Natural killer cell (primary cell): ENCODE data around the gene DEPDC1B. TPM values are rescaled to one million over a fixed set of nuclear protein-coding genes. Genes with fewer than 3 reads are reported as not detected.

Experiments used
- ATAC-seq, 3 donors: fragments of 150-1000 bp in 2 of 3; fragments of 200-7000 bp in 1 of 3; cut with Tn5 transposase; 1 replicate in 1 of 3; 2 replicates in 2 of 3; pipeline ENCODE4 v1.10.0; 2021; ENCODE audit warnings: mild to moderate bottlenecking in 2 of 3, moderate library complexity in 2 of 3
- DNase-seq, 2 donors: peaks; one replicate each; pipeline versions ENCODE4 v3.0.0 to v3.0.0-alpha.2; 2013 to 2021; ENCODE audit warnings: mixed read lengths in 1 of 2
- H3K27ac ChIP-seq: one replicate; pipeline ENCODE4 v1.5.1; 2013; ENCODE audit warnings: mild to moderate bottlenecking, low read length
- H3K27me3 ChIP-seq: one replicate; pipeline ENCODE4 v1.6.1; 2013; ENCODE audit warnings: low read length; ENCODE audit not compliant: control insufficient read depth, insufficient read depth
- H3K36me3 ChIP-seq: one replicate; pipeline ENCODE4 v1.6.1; 2013; ENCODE audit warnings: low read length; ENCODE audit not compliant: control insufficient read depth, insufficient read depth
- H3K4me1 ChIP-seq: one replicate; pipeline ENCODE4 v1.6.1; 2013; ENCODE audit warnings: low read length; ENCODE audit not compliant: control insufficient read depth, insufficient read depth
- H3K4me3 ChIP-seq: one replicate; pipeline ENCODE4 v1.5.1; 2013; ENCODE audit warnings: low read length
- H3K9me3 ChIP-seq: one replicate; pipeline ENCODE4 v1.6.1; 2013; ENCODE audit warnings: low read length; ENCODE audit not compliant: control insufficient read depth, insufficient read depth
- H3K27ac Mint-ChIP-seq, 2 donors: one replicate each; pipeline ENCODE4 v1.8.0; 2022; ENCODE audit warnings: mild to moderate bottlenecking in 2 of 2, mixed read lengths in 2 of 2, moderate library complexity in 1 of 2
- H3K27me3 Mint-ChIP-seq, 2 donors: one replicate each; pipeline ENCODE4 v1.8.0; 2022; ENCODE audit warnings: low read depth in 2 of 2, mixed read lengths in 2 of 2
- H3K36me3 Mint-ChIP-seq: one replicate; pipeline ENCODE4 v1.8.0; 2022; ENCODE audit warnings: mixed read lengths
- H3K4me1 Mint-ChIP-seq, 2 donors: one replicate each; pipeline ENCODE4 v1.8.0; 2022; ENCODE audit warnings: mixed read lengths in 2 of 2
- H3K4me3 Mint-ChIP-seq: one replicate; pipeline ENCODE4 v1.8.0; 2022; ENCODE audit warnings: mild to moderate bottlenecking, moderate library complexity, mixed read lengths
- H3K9me3 Mint-ChIP-seq, 2 donors: one replicate each; pipeline ENCODE4 v1.8.0; 2022; ENCODE audit warnings: mixed read lengths in 2 of 2
- CTCF ChIP-seq: fragments of 200-600 bp; IDR thresholded peaks from one replicate; pipeline ENCODE4 v1.8.0; 2022; ENCODE audit warnings: antibody characterized with exemption
- WGBS: methylation state at CpG from one replicate; pipeline ENCODE4 v1.1.7; 2013; ENCODE audit warnings: missing lambda C conversion rate; ENCODE audit not compliant: insufficient coverage; 5-methylcytosine and 5-hydroxymethylcytosine counted together
- intact Hi-C: fragments of 100-400 bp; cut with micrococcal nuclease; formaldehyde crosslinking; loops from one replicate; pipeline ENCODE4 v1.14.2; 2022
- total RNA-seq, 4 donors: library from RNA; stranded (reverse); fragments of 120-200 nt in 1 of 4; gene quantifications; one replicate each; pipeline versions ENCODE4 v1.2.3 to v1.2.4, GENCODE V29; 2013 to 2022

DEPDC1B gene
- total RNA-seq, 3 donors from 2014 or later (not counting 1 experiment from before 2014, with no cell fraction given), result 1.2 to 1.3 (median 1.2) TPM

DNA sequence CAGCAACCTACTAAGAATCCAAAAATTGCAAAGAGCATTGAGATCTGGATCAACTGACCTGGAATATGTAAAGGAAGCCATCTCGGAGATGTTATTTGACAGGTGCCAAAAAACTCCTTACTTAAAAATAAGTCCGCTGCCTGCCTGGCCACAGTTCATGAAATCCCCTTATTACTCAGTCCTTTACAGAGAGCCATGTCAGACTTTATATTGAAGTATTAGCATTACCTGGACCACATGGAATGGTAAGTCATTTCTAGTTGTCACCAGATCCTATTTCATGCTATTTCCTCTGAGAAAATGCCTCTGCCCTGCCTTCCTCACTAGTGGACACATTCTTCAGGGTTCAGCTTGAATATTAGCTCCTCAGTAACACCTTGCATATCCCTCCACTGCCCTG is 115.7 kb downstream of the DEPDC1B start:
- H3K36me3 Mint-ChIP-seq, result no peaks in the 10 kb centered on the region
- H3K9me3 ChIP-seq, result no peaks in the 10 kb centered on the region
- H3K36me3 ChIP-seq, result no peaks in the 10 kb centered on the region
- WGBS, result 100% methylated on average over 2 of the region's 2 CpGs
- no peak overlapping the region for H3K4me3 Mint-ChIP-seq
- no peak for TF ChIP-seq CTCF
- H3K4me1 ChIP-seq, result no peaks in the 10 kb centered on the region
- H3K4me1 Mint-ChIP-seq, result no peaks in the 10 kb centered on the region
- no peak for ATAC-seq
- no peaks in the 10 kb centered on the region for H3K27me3 Mint-ChIP-seq
- H3K27me3 ChIP-seq, result no peaks in the 10 kb centered on the region
- no peak for DNase-seq
- no peaks in the 10 kb centered on the region for H3K9me3 Mint-ChIP-seq
- no peak overlapping the region for H3K27ac ChIP-seq
- no peak overlapping the region for H3K4me3 ChIP-seq
- intact Hi-C loops, result no loop called here
- no peak overlapping the region for H3K27ac Mint-ChIP-seq

DNA sequence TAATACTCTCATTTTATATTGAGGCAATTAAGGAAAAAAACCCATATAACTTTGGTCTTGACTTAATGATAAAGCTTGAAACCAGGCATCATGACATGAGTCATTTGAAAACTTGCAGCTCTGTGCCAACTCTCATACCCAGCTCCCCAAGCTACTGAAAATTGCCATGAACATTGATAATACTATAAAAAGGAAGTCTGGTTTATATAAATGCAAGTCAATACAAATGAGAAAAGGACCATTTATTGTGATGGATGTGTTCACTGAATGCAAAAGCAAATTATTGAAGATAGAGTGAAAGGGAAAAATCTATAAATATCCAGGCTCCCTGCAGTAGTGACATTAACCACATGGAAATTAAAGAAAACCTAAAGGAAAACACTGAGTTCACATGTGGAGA is 116.3 kb downstream of the DEPDC1B start:
- DNase-seq, result no peak
- H3K27me3 ChIP-seq, result no peaks in the 10 kb centered on the region
- Mint-ChIP-seq H3K4me3 (no peak overlapping the region), H3K4me1 (no peaks in the 10 kb centered on the region), H3K36me3 (no peaks in the 10 kb centered on the region), H3K9me3 (no peaks in the 10 kb centered on the region), H3K27ac (no peak overlapping the region), H3K27me3 (no peaks in the 10 kb centered on the region)
- H3K27ac ChIP-seq, result no peak overlapping the region
- intact Hi-C loops, result no loop called here
- no peak for TF ChIP-seq CTCF
- no peak for ATAC-seq
- H3K9me3 ChIP-seq, result no peaks in the 10 kb centered on the region
- H3K4me1 ChIP-seq, result no peaks in the 10 kb centered on the region
- no peaks in the 10 kb centered on the region for H3K36me3 ChIP-seq
- H3K4me3 ChIP-seq, result no peak overlapping the region

GRCh38 chr5:60578315-60578714 is 121.7 kb downstream of the DEPDC1B start:
- H3K4me1 ChIP-seq, result no peaks in the 10 kb centered on the region
- intact Hi-C loops, result no loop called here
- WGBS, result 42% methylated on average over 3 of the region's 3 CpGs
- ATAC-seq (peak; percentile 52 to 84 (median 59)), DNase-seq (peak in 1 of 2 donors; percentile 5)
- Mint-ChIP-seq H3K27me3 (no peaks in the 10 kb centered on the region), H3K4me1 (no peaks in the 10 kb centered on the region), H3K36me3 (no peaks in the 10 kb centered on the region), H3K9me3 (peaks cover 10% of the 10 kb centered on the region in 2 donors), H3K4me3 (no peak overlapping the region), H3K27ac (no peak overlapping the region)
- peaks cover 9% of the 10 kb centered on the region for H3K9me3 ChIP-seq
- TF ChIP-seq CTCF, result no peak
- no peaks in the 10 kb centered on the region for H3K27me3 ChIP-seq
- no peak overlapping the region for H3K4me3 ChIP-seq
- no peaks in the 10 kb centered on the region for H3K36me3 ChIP-seq
- H3K27ac ChIP-seq, result no peak overlapping the region

DNA sequence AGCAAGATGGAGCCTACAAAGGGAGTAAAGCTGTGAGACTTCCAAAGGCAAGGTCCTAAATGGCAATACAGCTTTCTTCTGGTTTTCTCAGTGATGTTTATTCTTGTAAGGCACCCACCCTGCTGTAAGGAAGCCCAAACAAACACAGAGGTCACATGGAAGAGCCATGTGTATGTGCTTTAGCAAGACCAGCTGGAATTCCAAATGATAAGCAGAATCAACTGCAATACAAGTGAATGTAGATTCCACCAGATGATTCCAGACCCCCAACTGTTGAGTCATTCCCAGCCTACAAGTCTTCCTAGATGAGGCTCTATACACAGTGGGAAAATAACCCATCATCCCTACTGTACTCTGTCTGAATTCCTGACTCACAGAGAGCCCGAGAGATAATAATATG is 122.8 kb downstream of the DEPDC1B start:
- H3K9me3 ChIP-seq, result peaks cover 9% of the 10 kb centered on the region
- no peaks in the 10 kb centered on the region for H3K4me1 ChIP-seq
- no peak overlapping the region for H3K4me3 Mint-ChIP-seq
- peaks cover 12% of the 10 kb centered on the region in 2 donors for H3K9me3 Mint-ChIP-seq
- H3K4me3 ChIP-seq, result no peak overlapping the region
- H3K27ac ChIP-seq, result no peak overlapping the region
- no peaks in the 10 kb centered on the region for H3K4me1 Mint-ChIP-seq
- no peaks in the 10 kb centered on the region for H3K27me3 Mint-ChIP-seq
- H3K27me3 ChIP-seq, result no peaks in the 10 kb centered on the region
- WGBS, result no CpG with 5 or more reads among the region's 1 CpG
- H3K27ac Mint-ChIP-seq, result no peak overlapping the region
- no peak for TF ChIP-seq CTCF
- DNase-seq (no peak), ATAC-seq (no peak)
- no peaks in the 10 kb centered on the region for H3K36me3 ChIP-seq
- intact Hi-C loops, result no loop called here
- no peaks in the 10 kb centered on the region for H3K36me3 Mint-ChIP-seq
